HG03175 (cell line): ENCODE results near the gene NCOR2.

Experiments
- ATAC-seq: cut with Tn5 transposase; IDR thresholded peaks from one replicate; pipeline ENCODE4 v1.9.1; 2021; ENCODE audit warnings: mild to moderate bottlenecking, moderate library complexity; ENCODE audit not compliant: unreplicated experiment

NCOR2 gene

DNA sequence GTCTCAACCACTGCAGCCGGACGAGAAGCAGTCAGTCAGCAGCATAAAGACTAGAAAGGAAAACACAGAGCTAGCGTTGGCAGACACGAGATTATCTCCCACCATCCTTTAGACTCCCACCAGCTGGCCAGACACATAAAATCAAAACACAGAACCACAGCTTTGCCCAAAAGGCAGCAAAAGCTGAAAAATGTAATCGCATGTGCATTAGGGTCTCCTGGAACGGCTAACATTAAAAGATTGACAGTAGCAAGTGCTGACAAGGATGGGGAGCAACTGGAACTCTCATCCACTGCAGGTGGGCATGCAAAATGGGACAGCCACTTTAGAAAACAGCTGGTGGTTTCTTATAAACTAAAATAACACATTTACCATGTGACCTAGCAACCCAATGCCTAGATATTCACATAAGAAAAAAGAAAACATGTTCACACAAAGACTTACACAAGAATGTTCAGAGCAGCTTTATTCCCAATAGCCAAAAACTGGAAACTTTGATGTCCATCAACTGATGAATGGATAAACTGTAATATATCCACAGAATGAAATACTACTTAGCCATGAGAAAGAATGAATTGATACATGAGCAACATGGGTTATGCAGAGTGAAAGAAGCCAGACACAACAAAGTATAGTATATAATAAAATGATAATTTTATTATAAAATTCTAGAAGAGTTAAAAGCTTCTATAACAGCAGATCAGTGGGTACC, 37.7 kb downstream of the NCOR2 start:
- ATAC-seq, result no peak

DNA sequence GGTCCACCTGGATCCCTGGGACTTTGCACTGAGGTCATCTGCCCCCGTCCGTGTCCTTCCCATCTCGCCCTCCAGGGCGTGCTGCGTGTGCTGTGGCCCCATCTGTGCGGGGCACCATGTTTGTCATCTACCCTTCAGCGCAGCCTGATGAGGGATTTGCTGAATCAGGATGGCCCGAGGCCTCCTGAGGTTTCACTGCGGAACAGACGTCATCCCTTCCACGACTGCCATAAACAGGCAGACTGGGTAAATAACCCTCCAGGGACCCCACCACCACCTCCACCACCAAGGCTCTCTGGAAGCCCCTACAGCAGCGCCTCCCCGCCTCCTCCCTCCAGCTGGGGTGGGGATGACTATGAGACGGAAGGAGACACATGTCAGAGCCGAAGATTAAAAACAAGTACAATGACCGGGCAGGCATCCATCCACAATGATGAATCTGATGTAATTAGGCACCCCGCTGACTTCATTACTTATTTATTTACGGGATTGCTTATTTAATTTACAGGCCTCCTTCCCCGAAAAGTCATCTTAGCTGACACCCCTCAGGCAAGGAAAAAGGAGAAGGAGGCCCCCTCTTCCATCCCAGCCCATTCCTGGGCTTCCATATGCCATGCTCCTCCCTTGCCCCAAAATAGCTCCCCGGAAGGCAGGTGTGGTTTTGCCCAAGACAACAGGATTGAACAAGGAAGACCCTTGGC, 39.4 kb downstream of the NCOR2 start:
- no peak for ATAC-seq

DNA sequence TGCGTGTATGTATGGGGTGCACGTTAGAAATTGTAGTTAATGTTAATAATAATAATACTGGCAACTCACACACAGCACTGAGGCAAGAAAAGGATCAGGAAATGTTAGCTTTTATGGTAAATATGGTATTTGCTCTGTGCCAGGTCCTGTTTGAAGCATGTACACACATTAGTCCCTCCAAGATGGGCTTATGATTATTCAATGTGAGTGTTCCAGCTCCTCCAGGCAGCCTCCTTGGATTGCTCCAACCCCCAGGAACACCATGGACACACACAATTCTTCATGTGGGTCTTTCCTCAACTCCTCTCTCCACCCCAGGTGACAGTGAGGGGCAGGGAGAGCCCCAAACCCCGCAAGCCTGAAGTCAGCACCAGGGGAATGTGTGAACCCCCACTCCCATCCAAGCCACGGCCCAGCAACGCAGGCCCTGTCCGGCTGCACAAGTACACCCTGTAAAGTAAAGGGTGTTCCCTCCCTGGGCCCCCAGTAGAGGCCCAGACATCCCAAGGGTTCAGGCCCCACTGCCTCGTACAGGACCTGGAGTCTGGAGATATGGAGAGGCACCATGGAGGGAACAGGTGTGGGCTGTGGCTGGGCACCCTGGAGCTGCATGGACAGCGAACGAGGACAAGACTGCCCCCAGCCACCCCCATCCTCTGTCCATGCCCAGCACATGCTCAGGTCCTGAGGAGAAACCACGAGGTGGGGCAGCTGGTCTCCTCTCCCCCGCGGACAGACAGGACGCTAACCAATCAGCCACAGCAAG, 41.3 kb downstream of the NCOR2 start:
- no peak for ATAC-seq

DNA sequence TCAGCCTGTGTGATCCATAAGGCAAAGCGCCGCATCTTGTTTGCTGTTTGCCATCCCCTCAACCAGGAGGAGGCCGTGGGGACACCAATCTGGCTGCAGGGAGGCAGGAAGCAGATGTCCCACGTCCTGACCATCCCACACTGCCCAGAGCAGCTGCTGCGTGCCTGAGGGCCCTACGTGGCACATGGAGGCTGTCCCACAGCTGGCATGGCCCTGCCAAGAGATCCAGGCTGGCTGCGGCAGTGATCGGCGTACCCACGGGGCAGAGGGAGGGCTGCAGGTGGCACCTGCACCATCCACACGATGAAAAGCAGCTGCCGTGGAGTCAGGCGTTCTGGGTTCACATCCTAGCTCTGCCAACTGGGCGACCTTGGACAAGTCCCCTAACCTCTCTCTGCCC, 42.0 kb downstream of the NCOR2 start:
- no peak for ATAC-seq

DNA sequence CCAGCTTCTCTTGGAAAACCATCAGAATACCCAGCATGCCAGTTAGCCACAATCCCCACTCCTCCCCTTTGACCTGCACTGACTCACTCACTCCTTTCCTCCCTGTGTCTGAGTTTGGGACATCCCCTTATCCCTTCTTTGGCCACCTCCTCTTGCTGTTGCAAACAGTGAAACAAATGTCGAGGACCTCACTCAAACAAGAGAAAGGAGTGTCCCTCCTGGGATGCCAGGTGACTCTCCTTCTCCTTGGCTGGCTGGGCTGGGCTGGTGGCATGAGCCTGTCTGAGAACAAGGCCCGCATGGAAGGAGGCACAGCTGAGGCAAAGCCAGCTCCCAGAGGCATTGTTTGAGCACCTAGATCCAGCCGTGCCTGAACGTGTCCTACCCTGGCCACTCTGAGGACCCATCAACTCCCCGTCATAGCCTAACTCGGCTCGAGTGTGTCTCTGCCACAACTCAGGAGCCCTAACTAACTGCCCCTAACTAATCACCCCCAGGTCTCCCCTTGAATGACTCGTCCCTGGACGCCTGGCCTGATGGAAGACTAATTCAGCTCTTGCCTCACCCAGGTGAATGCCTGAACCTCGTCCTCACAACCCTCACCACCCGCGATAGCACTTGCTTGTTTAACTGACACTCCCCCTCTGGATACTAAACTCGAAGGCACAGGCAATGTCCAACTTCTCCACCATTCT, 43.0 kb downstream of the NCOR2 start:
- ATAC-seq, result no peak

DNA sequence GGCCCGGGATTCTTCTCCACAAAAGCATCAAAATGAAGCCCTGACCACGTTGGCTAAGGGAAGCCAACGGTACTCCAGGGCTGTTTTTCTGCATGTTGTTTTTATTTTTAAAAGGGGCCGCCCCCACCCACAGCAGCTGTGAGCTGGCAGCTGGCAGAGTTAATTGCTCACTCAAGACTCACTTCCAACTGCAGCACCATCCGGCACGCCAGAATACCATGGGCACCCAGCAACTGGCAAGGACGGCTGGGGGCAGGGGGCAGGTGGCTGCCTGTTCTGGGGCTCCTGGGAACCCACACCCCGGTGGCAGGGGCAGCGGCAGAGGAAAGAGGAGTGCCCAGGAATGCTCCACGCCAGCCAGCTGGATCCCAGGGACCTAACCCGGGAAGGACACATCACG, 44.3 kb downstream of the NCOR2 start:
- no peak for ATAC-seq

DNA sequence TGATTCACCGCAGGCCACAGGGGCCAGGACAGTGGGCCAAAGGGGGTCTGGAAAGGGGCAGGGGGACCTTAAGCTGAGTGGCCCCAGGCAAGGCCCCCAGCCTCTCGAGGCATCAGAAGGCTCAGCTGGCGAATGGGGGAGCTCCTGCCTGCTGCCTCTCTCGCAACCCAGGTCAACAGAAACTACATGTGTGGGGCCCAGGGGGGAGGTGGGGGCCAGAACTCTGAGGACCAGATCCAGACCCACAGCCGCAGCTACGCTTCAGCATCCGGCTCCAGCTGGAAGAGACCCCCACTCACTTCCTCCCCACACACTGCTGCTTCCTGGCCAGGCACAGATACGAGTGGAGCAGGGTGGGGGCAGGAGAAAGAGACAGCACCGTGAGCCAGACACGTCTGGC, 46.5 kb downstream of the NCOR2 start:
- ATAC-seq, result no peak

DNA sequence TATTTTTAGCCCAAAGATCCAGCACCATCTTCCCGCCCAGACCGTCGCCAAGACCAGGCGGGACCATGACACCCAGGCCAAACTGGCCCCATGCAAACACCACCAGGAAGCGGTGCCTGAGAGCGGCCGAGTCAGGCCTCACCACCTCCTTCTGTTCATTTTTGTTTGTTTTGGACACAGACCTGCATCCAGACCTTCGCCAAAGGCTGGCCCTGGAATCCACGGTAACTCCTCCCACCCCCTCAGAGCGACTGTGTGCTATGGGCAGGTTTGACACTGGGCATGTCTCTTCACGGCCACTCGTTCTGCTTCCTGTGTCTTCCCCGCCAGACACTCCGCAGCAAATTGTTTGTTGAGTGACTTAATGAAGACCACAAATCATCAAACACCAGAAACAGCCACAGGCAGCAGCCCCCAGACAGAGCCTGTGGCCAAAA, 47.1 kb downstream of the NCOR2 start:
- no peak for ATAC-seq

DNA sequence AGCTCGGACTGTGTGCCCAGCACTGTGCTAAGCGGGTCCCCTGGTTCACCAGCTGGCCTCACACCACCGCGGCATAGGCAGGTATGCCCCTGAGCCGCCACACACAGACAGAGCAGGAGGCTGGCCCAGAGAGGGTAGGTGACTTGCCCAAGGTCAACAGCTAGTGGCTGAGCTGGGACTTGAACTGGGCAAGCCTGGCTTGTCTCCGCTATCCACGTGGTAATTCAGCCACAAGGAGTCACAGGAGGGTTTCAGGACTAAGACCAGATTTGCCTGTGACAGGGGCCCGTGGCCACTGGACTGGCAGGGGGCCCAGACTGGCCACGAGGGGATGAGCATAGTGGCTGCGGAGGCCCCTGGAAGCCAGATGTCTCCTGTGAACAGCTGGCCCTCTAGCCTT, 47.7 kb downstream of the NCOR2 start:
- ATAC-seq, result no peak

DNA sequence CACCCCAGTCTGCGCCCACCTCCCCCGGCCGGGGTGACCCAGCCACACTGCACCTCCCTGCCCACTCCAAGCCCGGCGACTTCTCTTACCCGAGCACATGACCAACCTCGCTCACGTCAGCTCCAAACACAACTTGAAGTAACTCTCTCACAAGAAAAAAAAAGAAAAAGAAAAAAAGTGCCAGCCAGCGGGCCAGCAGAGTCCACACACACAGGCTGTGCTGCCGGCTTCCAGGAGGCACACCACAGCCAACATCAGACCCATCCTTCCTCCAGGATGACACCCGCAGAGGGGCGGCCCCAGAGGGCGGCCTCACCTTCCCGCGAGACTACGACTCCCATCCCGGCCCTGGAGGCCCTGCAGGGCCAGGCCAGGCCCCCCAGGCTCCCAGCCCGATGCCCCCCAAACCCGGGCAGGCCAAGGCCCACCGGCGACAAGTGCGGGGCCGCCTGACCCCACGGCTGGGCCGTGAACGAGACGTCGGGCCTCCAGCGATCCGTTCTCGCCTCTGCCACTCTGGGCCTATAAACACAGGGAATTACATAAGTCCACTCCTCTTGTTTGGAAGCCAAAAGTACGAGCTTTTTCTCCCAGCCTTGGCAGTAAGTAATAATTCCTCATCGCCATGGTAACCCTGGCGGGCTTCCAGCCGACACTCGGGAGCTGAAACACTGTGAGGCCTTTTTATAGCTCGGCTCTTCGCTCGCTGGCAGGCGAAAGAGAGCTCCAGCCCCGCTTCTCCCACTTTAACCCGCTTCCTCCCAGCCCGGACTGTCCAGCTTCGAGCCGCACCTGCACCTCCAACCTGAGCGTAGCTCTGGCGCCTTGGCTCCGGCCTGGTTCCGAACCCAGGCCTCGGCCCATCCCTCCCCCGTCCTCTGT, 49.1 kb downstream of the NCOR2 start:
- no peak for ATAC-seq
